ENCODE results near the gene ERBB2.
"Not testable (repeated sequence)": the region's sequence is repeated elsewhere in the genome, so short reads cannot be mapped to it uniquely, and the experiment has no call there.

Gene ERBB2

GRCh38 chr17:39678340-39679116, 21.3 kb upstream of the ERBB2 start:
- no peak for DNase-seq (ENCODE audit: low spot score)

- no peak for DNase-seq (ENCODE audit: low spot score)
Measured at GRCh38 chr17:39679521-39680192, 20.2 kb upstream of the ERBB2 start.

GRCh38 chr17:39683295-39683939, 16.4 kb upstream of the ERBB2 start:
- DNase-seq (ENCODE audit: low spot score) = no peak

- no peak for DNase-seq (ENCODE audit: low spot score)
Measured at GRCh38 chr17:39684369-39685192, 15.3 kb upstream of the ERBB2 start.

- DNase-seq (ENCODE audit: low spot score) = no peak
Measured at GRCh38 chr17:39687101-39687545, 12.7 kb upstream of the ERBB2 start.

GRCh38 chr17:39687546-39688474, 12.1 kb upstream of the ERBB2 start, which contains the start of gene PGAP3:
Gene PGAP3 (minus strand): TSS chr17:39688057. CDS start chr17:39688014, 43 bp downstream.
- peak; percentile 89 for DNase-seq (ENCODE audit: low spot score)

GRCh38 chr17:39688475-39688835, 11.4 kb upstream of the ERBB2 start:
- no peak for DNase-seq (ENCODE audit: low spot score)

- DNase-seq (ENCODE audit: low spot score) = no peak
Measured at GRCh38 chr17:39688945-39689344, 10.9 kb upstream of the ERBB2 start.

- DNase-seq (ENCODE audit: low spot score) = no peak
Measured at GRCh38 chr17:39694593-39694992, 5.3 kb upstream of the ERBB2 start.

GRCh38 chr17:39695089-39695474, 4.8 kb upstream of the ERBB2 start:
- no peak for DNase-seq (ENCODE audit: low spot score)

- no peak for DNase-seq (ENCODE audit: low spot score)
Measured at GRCh38 chr17:39696731-39697130, 3.1 kb upstream of the ERBB2 start.

GRCh38 chr17:39697961-39698360, 1.9 kb upstream of the ERBB2 start:
- DNase-seq (ENCODE audit: low spot score) = no peak

GRCh38 chr17:39699157-39699817, 577 bp upstream of the ERBB2 start:
- not testable (repeated sequence) for DNase-seq (ENCODE audit: low spot score)

- DNase-seq (ENCODE audit: low spot score) = no peak
Measured at GRCh38 chr17:39700148-39700987, 504 bp downstream of the ERBB2 start.

GRCh38 chr17:39701012-39701783, 1.3 kb downstream of the ERBB2 start:
- no peak for DNase-seq (ENCODE audit: low spot score)

GRCh38 chr17:39701784-39702422, 2.0 kb downstream of the ERBB2 start:
- no peak for DNase-seq (ENCODE audit: low spot score)

GRCh38 chr17:39702901-39703893, 3.3 kb downstream of the ERBB2 start:
- no peak for DNase-seq (ENCODE audit: low spot score)
